HL-60 (cell line): Measurements from ENCODE around the gene SPIB.

ENCODE experiments used
- DNase-seq, 2 experiments: peaks; one replicate each; pipeline ENCODE4 v3.0.0-alpha.2; 2010 to 2020; ENCODE audit warnings: low read depth in 1 of 2, low spot score in 1 of 2
- H3K27ac ChIP-seq: fragments of 250-450 bp; sonication (Bioruptor Pico); replicated peaks from 2 replicates; pipeline ENCODE4 v1.5.1; 2020; ENCODE audit warnings: mild to moderate bottlenecking, moderate library complexity
- H3K27me3 ChIP-seq: fragments of 250-450 bp; sonication (Bioruptor Pico); 2 replicates; pipeline ENCODE4 v1.5.1; 2021; ENCODE audit warnings: mild to moderate bottlenecking, moderate library complexity; ENCODE audit not compliant: insufficient read depth, poor library complexity, severe bottlenecking
- H3K4me3 ChIP-seq: replicated peaks from 2 replicates; pipeline ENCODE4 v1.5.1; 2011; ENCODE audit warnings: mild to moderate bottlenecking, control low read depth, low read length; ENCODE audit not compliant: insufficient read depth
- CTCF ChIP-seq: IDR thresholded peaks from one replicate; pipeline ENCODE4 v1.5.1; 2011; ENCODE audit warnings: low read length, control low read depth, inconsistent platforms; ENCODE audit not compliant: insufficient read depth
- GABPA ChIP-seq: IDR thresholded peaks from 2 replicates; pipeline ENCODE4 v1.6.1; 2012; ENCODE audit warnings: low read depth
- POLR2AphosphoS5 ChIP-seq: IDR thresholded peaks from 2 replicates; pipeline ENCODE4 v1.6.1; 2012; ENCODE audit warnings: low read depth
- SPI1 ChIP-seq: IDR thresholded peaks from 2 replicates; pipeline ENCODE4 v1.6.1; 2012; ENCODE audit warnings: low read depth, mild to moderate bottlenecking, borderline replicate concordance
- TF ChIP-seq, protein P1 (sequence below): IDR thresholded peaks from 2 replicates; pipeline ENCODE4 v1.6.1; 2012; ENCODE audit warnings: low read depth; ENCODE audit not compliant: insufficient replicate concordance

Gene SPIB

GRCh38 chr19:50398675-50399367 lies 19.9 kb upstream of the SPIB start:
- no peak for DNase-seq
- Histone ChIP-seq H3K27ac (no peak overlapping the region), H3K27me3 (no peaks in the 10 kb centered on the region), H3K4me3 (no peak overlapping the region)
- no peak for TF ChIP-seq CTCF
- TF ChIP-seq POLR2AphosphoS5: no peak
- TF ChIP-seq SPI1: no peak
- TF ChIP-seq GABPA: no peak
- TF ChIP-seq, protein P1, sequence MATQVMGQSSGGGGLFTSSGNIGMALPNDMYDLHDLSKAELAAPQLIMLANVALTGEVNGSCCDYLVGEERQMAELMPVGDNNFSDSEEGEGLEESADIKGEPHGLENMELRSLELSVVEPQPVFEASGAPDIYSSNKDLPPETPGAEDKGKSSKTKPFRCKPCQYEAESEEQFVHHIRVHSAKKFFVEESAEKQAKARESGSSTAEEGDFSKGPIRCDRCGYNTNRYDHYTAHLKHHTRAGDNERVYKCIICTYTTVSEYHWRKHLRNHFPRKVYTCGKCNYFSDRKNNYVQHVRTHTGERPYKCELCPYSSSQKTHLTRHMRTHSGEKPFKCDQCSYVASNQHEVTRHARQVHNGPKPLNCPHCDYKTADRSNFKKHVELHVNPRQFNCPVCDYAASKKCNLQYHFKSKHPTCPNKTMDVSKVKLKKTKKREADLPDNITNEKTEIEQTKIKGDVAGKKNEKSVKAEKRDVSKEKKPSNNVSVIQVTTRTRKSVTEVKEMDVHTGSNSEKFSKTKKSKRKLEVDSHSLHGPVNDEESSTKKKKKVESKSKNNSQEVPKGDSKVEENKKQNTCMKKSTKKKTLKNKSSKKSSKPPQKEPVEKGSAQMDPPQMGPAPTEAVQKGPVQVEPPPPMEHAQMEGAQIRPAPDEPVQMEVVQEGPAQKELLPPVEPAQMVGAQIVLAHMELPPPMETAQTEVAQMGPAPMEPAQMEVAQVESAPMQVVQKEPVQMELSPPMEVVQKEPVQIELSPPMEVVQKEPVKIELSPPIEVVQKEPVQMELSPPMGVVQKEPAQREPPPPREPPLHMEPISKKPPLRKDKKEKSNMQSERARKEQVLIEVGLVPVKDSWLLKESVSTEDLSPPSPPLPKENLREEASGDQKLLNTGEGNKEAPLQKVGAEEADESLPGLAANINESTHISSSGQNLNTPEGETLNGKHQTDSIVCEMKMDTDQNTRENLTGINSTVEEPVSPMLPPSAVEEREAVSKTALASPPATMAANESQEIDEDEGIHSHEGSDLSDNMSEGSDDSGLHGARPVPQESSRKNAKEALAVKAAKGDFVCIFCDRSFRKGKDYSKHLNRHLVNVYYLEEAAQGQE: no peak

DNA sequence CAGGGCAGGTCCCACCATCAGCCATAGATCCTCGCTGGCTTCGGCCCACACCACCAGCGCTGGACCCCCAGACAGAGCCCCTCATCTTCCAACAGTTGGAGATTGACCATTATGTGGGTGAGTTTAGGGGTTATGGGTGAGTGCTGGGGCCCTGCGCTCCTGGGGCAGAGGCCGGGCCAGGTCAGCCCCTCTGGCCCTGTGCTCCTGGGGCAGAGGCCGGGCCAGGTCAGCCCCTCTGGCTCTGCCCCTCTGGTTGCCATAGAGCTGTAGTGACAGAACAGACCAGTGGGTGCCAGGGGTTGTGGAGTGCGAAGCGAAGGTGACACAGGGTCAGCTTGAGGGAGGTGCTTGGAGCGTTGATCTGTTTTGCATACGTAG lies 19.4 kb upstream of the SPIB start:
- TF ChIP-seq GABPA: no peak
- TF ChIP-seq, protein P1: no peak
- TF ChIP-seq POLR2AphosphoS5: no peak
- no peak for TF ChIP-seq CTCF
- no peak for TF ChIP-seq SPI1
- Histone ChIP-seq H3K4me3 (no peak overlapping the region), H3K27ac (no peak overlapping the region), H3K27me3 (no peaks in the 10 kb centered on the region)
- no peak for DNase-seq

GRCh38 chr19:50401605-50402450 lies 16.9 kb upstream of the SPIB start:
- TF ChIP-seq SPI1: no peak
- no peak for TF ChIP-seq POLR2AphosphoS5
- TF ChIP-seq, protein P1: no peak
- no peak for TF ChIP-seq GABPA
- no peak for TF ChIP-seq CTCF
- DNase-seq: no peak
- H3K27ac ChIP-seq: no peak overlapping the region
- H3K27me3 ChIP-seq: no peaks in the 10 kb centered on the region
- no peak overlapping the region for H3K4me3 ChIP-seq
